Ascending aorta (tissue), 2 donors: ENCODE data around the gene BCAR1. TPM values are rescaled to one million over a fixed set of nuclear protein-coding genes. Genes with fewer than 3 reads are reported as not detected.
A peak's percentile ranks its signal among the peaks of the same experiment; 100 is the strongest.

Experiments
- DNase-seq, 2 donors: peaks; one replicate each; pipeline ENCODE4 v3.0.0-alpha.2; 2019; ENCODE audit warnings: low spot score in 2 of 2
- H3K27ac ChIP-seq, 2 donors: fragments of 200-600 bp; sonication (generic); one replicate each; pipeline ENCODE4 v1.5.1; 2016 to 2017; ENCODE audit warnings: mild to moderate bottlenecking in 1 of 2
- H3K27me3 ChIP-seq: fragments of 200-600 bp; sonication (generic); one replicate; pipeline ENCODE4 v1.5.1; 2017
- H3K36me3 ChIP-seq, 2 donors: fragments of 200-600 bp; sonication (generic); one replicate each; pipeline ENCODE4 v1.5.1; 2016
- H3K4me1 ChIP-seq, 2 donors: fragments of 200-600 bp; sonication (generic); one replicate each; pipeline ENCODE4 v1.5.1; 2016 to 2017; ENCODE audit warnings: mild to moderate bottlenecking in 1 of 2
- H3K4me3 ChIP-seq, 2 donors: fragments of 200-600 bp; sonication (generic); one replicate each; pipeline ENCODE4 v1.5.1; 2016 to 2017; ENCODE audit warnings: mild to moderate bottlenecking in 1 of 2
- H3K9me3 ChIP-seq, 2 donors: fragments of 200-600 bp; sonication (generic); one replicate each; pipeline ENCODE4 v1.5.1; 2016
- CTCF ChIP-seq, 3 experiments: fragments of 200-600 bp in 2 of 3; fragments of 450-650 bp in 1 of 3; sonication (generic) in 2 of 3; IDR thresholded peaks; one replicate each; pipeline ENCODE4 v1.5.1; 2016 to 2019; ENCODE audit warnings: antibody characterized with exemption in 3 of 3, mild to moderate bottlenecking in 1 of 3, moderate library complexity in 1 of 3
- intact Hi-C: fragments of 100-400 bp; cut with DNase I; formaldehyde crosslinking; loops from one replicate; pipeline ENCODE4 v1.15.1; 2023
- total RNA-seq: library from RNA; depleted of rRNA; stranded (reverse); fragments of >200 nt; gene quantifications from one replicate; pipeline ENCODE4 v1.1.0, GENCODE V29; 2016

Gene BCAR1
- total RNA-seq: 243 TPM

DNA sequence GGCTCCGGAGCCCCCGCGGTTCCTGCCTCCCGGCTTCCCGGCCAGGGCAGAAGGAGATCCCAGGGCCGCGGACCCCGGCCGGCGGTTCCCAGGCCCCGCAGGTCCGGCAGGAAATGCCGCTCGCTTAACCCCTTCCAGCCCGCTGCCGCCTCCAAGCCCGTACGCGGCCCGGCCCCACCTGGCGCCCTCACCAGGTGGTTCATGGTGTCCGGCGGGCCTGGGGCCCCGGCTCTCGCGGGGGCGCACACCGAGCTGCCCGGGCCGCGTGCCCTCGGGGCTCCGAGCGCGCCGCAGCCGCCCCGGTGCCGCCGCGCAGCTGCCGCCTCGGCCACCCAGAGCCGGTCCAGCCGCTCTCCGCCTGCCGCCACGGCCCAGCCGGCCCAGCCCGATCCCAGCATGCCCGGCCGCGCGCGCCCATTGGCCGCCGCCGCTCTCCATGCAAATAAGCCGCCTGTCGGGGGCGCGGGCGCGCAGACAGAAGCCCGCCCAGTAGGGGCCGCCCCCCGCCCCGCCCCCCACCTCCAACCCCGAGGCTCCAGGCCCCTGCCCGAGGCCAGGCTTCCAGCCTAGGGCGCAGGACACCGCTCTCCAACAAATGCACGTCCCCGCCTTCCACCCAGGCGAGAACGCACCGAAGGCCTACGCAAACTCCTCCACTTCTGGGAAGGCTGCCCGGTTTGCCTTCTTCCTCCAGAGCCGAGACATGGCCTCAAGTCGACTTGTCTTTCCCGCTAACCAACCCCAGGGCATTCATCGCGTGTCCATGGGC, at the start of gene BCAR1:
BCAR1 (minus strand) TSS at position 345 of the 769 bp plus-strand sequence; CDS start at position 203, 142 bp downstream.
- peak; percentile 59 to 95 for DNase-seq
- peak within 1 kb of the TSS; percentile 94 to 100 for H3K27ac ChIP-seq
- peak within 1 kb of the TSS; percentile 69 to 85 for H3K4me3 ChIP-seq
- intact Hi-C loops: loop anchor here (2.0 to 5.0 kb wide), 2 partner anchors 13 to 136 kb away; no protein-coding TSS in a partner anchor
- no peaks in the 10 kb centered on the region for H3K36me3 ChIP-seq
- H3K27me3 ChIP-seq: no peaks in the 10 kb centered on the region
- H3K9me3 ChIP-seq: no peaks in the 10 kb centered on the region
- TF ChIP-seq CTCF (IDR thresholded peaks at IDR 0.05): peak in 2 of 3 experiments; percentile 15 to 18
- H3K4me1 ChIP-seq: peaks cover 60 to 81% of the 10 kb centered on the region in 2 donors

GRCh38 chr16:75298267-75298666, 46.8 kb upstream of the BCAR1 start:
- Histone ChIP-seq H3K27me3 (no peaks in the 10 kb centered on the region), H3K9me3 (no peaks in the 10 kb centered on the region), H3K4me3 (no peak overlapping the region), H3K27ac (no peak overlapping the region), H3K4me1 (no peaks in the 10 kb centered on the region), H3K36me3 (peaks cover 24 to 35% of the 10 kb centered on the region in 2 donors)
- no peak for TF ChIP-seq CTCF (IDR thresholded peaks at IDR 0.05)
- intact Hi-C loops: no loop called here
- no peak for DNase-seq

- intact Hi-C loops: no loop called here
- Histone ChIP-seq H3K27me3 (no peaks in the 10 kb centered on the region), H3K4me3 (no peak overlapping the region), H3K4me1 (no peaks in the 10 kb centered on the region), H3K9me3 (no peaks in the 10 kb centered on the region), H3K27ac (no peak overlapping the region), H3K36me3 (peaks cover 26 to 50% of the 10 kb centered on the region in 2 donors)
- no peak for TF ChIP-seq CTCF (IDR thresholded peaks at IDR 0.05)
- no peak for DNase-seq
These were observed 45.2 kb upstream of the BCAR1 start for GRCh38 chr16:75296606-75297005.

DNA sequence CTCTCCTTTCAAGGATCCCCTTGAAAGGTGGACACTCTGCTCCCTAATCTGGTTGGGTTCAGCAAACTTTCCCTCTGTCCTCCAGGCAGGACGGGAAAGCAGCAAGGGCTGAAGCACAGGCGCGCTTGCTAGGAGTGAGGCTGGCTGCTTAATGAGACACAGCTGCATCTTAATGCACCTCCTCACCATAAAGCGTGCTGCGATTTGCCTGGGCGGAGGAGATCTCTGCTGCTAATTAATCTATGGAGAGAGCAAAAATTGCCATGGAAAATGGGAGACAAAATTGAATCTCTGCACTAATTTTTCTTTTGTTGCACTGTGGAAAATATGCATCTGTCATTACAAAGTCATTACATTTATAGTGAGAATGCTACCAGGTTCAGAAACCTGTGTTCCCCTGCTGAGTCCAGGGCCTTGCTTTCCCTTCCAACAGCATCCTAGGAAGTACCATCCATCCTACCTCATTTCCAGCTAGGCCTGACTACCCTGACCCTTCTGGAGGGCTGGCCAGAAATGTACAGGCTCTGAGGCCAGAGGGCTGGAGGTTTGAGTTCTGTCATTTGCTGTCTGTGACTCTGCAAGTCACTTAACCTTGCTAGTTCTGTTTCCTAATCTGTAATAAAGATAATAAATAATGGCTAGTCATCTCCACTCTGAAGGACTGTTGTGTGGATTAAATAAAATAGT, 43.5 kb upstream of the BCAR1 start:
- no peak for DNase-seq
- no peaks in the 10 kb centered on the region for H3K27me3 ChIP-seq
- H3K9me3 ChIP-seq: no peaks in the 10 kb centered on the region
- no peak for TF ChIP-seq CTCF (IDR thresholded peaks at IDR 0.05)
- H3K4me1 ChIP-seq: no peaks in the 10 kb centered on the region
- intact Hi-C loops: no loop called here
- H3K4me3 ChIP-seq: no peak overlapping the region
- peaks cover 17 to 44% of the 10 kb centered on the region in 2 donors for H3K36me3 ChIP-seq
- no peak overlapping the region for H3K27ac ChIP-seq

GRCh38 chr16:75293772-75294171, 42.3 kb upstream of the BCAR1 start:
- intact Hi-C loops: no loop called here
- Histone ChIP-seq H3K4me3 (no peak overlapping the region), H3K27ac (no peak overlapping the region), H3K27me3 (no peaks in the 10 kb centered on the region), H3K4me1 (no peaks in the 10 kb centered on the region), H3K9me3 (no peaks in the 10 kb centered on the region), H3K36me3 (peaks cover 17 to 42% of the 10 kb centered on the region in 2 donors)
- no peak for DNase-seq
- TF ChIP-seq CTCF (IDR thresholded peaks at IDR 0.05): no peak
